ENCODE measurements around the gene CPSF2. TPM values are rescaled to one million over a fixed set of nuclear protein-coding genes. Genes with fewer than 3 reads are reported as not detected.

The CPSF2 gene
- polyA plus RNA-seq, 1 of the 3 experiments (the other 2 are of a cell fraction) = 11.7 TPM

DNA sequence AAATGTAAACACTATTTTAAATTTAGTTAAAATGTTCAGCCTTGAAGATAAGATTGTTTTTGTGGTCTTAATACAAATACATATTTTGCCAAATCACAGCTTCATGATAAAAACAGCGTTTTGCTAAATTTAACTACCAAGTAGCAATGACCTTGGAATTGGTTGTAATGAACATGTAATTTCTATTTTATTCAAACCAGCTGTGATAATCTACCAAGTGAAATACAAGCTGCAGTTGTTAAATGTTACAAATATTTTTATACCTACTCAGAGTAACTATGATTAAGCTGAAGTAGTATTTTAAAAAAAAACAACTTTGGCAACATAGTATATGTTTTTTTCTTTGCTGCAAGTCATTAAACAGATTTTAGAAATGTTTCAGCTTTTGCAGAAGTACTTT is 96.2 kb downstream of the CPSF2 start:
- Histone ChIP-seq H3K36me3 (replicated peaks in 1 of 2; ENCODE audit: control insufficient read depth in 1 of 2, insufficient read depth in 2 of 2, low read length in 1 of 2) (no peaks in the 10 kb centered on the region), H3K4me1 (ENCODE audit: control insufficient read depth in 1 of 2, insufficient read depth in 2 of 2, low read depth in 1 of 2, low read length in 1 of 2) (no peaks in the 10 kb centered on the region), H3K79me2 (ENCODE audit: insufficient read depth) (no peaks in the 10 kb centered on the region), H3K9me3 (no peaks in the 10 kb centered on the region), H3K9ac (no peak overlapping the region), H3K27ac (ENCODE audit: low read depth in 2 of 2, low read length in 1 of 2) (no peak overlapping the region), H3K4me2 (no peak overlapping the region), H3K9me2 (no peaks in the 10 kb centered on the region), H4K20me1 (ENCODE audit: insufficient read depth) (no peaks in the 10 kb centered on the region), H3K27me3 (ENCODE audit: insufficient read depth) (peaks cover 72% of the 10 kb centered on the region), H2AFZ (ENCODE audit: low read depth) (no peak overlapping the region), H3F3A (replicated peaks; ENCODE audit: insufficient read depth) (no peaks in the 10 kb centered on the region), H3K4me3 (ENCODE audit: low read depth in 2 of 2, low read length in 1 of 2) (no peak overlapping the region)
- ChIA-PET POLR2A (no interaction called here), CTCF (no interaction called here)
- no peak for DNase-seq
- 0% methylated on average over 1 of the region's 1 CpG for WGBS (ENCODE audit: low lambda C conversion rate)
- 0 out of 2 replicates have a peak, but pooled peaks have one; percentile 8 for TF ChIP-seq TCF12 (IDR thresholded peaks at IDR 0.05)
- no peak for TF ChIP-seq GATA2 (CRISPR knock-in tag; IDR thresholded peaks at IDR 0.05)
- no peak for TF ChIP-seq NFIC (IDR thresholded peaks at IDR 0.05; ENCODE audit: borderline replicate concordance)

Other genes with a start within 250 kb of the CPSF2 start
- 36.7 and 39.8 TPM in 2 replicates for gene FBLN5, start 174.3 kb upstream of the CPSF2 start, polyA plus RNA-seq (2012; rRNA removed)
- gene TRIP11, start 81.9 kb upstream of the CPSF2 start, polyA plus RNA-seq (2012; rRNA removed) = 4.6 and 7.2 TPM in 2 replicates
- gene ATXN3, start 15.4 kb upstream of the CPSF2 start, polyA plus RNA-seq (2012; rRNA removed) = 10.2 and 13.0 TPM in 2 replicates
- gene NDUFB1, start 263 bp upstream of the CPSF2 start, polyA plus RNA-seq (2012; rRNA removed) = 298 and 326 TPM in 2 replicates
- 0.07 and 0.13 TPM in 2 replicates for gene SLC24A4, start 201.2 kb downstream of the CPSF2 start, polyA plus RNA-seq (2012; rRNA removed)